ENCODE measurements around the gene AKT1. TPM values are rescaled to one million over a fixed set of nuclear protein-coding genes. Genes with fewer than 3 reads are reported as not detected.
A peak's percentile ranks its signal among the peaks of the same experiment; 100 is the strongest.
"Not testable (repeated sequence)": the region's sequence is repeated elsewhere in the genome, so short reads cannot be mapped to it uniquely, and the experiment has no call there.

AKT1 gene
- polyA plus RNA-seq (2013, experiment 1 of 2; ENCODE audit: insufficient read length): 189 TPM
- polyA plus RNA-seq (2013, experiment 2 of 2; ENCODE audit: insufficient read length): 187 TPM

DNA sequence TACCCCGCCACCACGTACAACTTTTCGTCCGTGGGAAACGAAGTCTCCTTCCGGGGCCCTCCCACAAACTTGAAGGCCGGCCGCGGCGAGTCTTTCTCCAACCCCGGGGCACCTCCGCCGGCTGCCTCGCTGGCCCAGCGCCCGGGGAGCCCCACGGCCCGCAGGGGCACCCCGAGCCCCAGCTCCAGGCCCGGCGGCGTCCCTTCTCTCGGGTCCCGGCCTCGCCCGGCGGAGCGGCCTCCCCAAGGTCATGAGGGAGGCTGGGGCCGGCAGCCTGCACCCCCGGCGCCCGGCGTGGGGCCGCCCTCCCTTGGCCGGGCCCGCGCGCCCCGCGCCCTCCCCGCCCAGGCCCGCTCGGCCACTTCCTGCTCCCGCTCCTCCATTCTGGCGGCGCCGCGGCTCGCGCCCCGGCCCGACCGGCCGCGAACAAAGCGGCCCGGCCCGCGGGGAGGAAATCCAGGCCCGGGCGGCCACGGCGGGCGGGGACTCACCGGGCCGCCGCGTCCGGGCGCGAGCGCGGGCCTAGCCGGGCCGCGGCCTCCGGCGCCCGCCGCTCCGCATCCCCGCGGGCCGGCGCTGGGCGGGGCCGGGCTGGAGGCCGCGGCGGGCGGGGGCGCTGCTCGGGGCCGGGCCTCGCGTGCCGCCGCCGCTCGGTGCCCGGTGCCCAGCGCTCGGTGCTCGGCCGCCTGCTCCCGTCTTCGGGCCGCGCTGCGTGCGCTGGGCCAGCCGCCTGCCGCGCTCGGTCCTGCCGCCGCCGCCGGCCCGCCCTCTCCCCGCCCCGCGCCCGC, at the start of gene AKT1:
AKT1 (minus strand) TSS at position 756 of the 788 bp plus-strand sequence. CDS start 3,105 bp downstream, outside the sequence.
- DNase-seq: no peak

- no peak for DNase-seq
Observed at GRCh38 chr14:104845033-104845666, 49.6 kb upstream of the AKT1 start.

GRCh38 chr14:104844306-104845032, 48.9 kb upstream of the AKT1 start:
- no peak for DNase-seq

- no peak for DNase-seq
Observed at GRCh38 chr14:104843442-104844305, 48.1 kb upstream of the AKT1 start.

GRCh38 chr14:104843006-104843405, 47.5 kb upstream of the AKT1 start:
- no peak for DNase-seq

DNA sequence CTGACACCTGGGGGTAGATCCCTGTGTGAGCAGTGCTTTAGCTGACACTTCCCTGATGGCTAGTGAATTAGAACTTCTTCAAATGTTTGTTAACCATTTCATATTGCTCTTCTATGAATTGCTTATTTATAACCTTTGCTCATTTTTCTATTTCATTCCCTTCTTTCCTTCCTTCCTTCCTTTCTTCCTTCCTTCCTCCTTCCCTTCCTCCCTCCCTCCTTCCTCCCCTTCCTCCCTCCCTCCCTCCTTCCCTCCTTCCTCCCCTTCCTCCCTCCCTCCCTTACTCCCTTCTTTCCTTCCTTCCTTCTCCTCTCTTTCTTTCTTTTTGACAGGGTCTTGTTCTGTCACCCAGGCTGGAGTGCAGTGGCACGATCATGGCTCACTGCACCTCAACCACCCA, 46.2 kb upstream of the AKT1 start:
- DNase-seq: no peak

DNA sequence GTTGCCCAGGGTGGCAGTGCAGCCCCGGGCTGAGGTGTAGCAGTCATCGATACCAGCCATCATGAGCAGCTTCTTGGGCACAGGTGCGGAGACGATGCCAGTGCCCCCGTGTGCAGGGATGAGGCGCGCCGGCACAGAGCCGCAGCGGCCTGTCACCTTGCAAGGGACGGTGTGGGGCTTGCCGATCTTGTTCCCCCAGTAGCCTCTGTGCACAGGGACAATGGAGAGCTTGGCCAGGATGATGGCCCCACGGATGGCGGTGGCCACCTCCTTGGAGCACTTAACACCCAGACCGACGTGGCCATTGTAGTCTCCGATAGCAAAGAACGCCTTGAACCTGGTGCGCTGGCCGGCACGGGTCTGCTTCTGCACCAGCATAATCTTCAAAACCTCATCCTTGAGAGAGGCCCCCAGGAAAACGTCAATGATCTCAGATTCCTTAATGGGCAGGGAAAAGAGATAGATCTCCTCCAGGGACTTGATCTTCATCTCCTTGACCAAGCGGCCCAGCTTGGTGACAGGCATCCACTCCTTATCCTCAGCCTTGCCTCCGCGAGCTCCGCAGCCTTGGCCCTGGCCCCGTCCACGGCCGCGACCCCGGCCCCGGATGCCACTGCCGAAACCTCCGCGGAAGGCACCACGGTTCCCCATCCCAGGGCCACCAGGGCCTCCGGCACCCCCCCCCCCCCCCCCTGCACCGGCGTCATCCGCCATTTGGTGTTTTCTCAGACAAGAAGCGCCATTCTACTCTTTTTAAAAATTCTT, 40.8 kb upstream of the AKT1 start:
- DNase-seq: not testable (repeated sequence)

GRCh38 chr14:104830781-104831180, 35.2 kb upstream of the AKT1 start:
- DNase-seq: no peak

DNA sequence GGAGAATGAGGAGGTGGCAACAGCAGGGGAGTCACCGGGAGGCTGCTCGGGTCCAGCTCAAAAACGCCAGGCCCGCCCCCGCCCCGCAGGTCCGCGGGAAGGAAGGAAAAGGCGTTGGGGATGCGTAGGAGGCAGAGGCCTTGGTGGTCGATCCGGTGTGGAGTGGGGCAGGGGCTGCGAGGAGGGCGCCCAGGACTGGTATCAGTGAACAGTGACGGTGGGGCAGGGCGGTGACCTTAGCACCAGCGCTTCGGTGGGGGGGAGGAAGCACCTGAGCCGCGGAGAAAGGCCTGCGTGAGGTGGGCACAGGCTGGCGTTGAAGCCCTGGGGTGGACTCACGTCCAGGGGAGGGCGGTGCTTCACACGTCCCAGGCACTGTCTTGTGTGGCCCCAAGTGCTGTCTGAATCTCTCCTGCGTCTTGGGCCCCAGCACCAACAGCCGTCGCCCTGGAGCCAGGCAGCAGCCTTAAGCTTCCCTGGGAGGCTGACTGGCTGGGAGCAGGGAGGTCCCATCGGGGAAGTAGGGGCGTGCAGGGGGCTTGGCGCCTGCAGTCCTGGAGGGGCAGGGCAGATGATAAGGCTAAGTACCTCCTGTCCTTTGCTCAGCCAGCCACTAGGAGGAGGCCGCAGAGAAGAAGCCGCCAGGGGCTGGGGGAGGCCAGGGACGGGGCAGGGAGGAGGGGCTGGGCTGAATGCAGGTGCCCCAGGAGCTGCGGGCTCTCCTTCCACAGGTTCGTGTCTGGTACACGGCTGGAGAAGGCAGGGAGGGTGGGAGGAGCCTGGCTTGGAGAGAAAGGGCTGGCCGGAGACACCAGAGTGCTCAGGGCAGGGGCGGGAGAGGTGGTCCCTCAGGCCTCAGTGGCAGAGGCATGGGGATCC, 31.9 kb upstream of the AKT1 start:
- peak; percentile 37 for DNase-seq

DNA sequence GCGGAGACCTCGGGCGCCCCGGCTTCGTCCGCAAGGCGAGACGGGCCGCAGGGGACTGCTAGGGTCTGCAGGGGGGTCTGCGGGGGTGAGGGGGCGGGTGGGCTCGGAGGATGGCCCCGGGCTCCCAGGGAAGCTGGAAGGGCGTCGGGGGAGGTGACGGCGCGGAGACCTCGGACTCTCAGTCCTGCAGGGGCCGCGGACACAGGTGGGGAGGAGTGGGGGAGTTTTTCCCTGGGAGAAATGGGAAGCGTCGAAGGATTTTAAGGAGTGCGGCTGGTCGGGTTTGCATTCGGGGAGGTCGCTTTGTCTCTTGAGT, 31.3 kb upstream of the AKT1 start:
- DNase-seq: no peak

DNA sequence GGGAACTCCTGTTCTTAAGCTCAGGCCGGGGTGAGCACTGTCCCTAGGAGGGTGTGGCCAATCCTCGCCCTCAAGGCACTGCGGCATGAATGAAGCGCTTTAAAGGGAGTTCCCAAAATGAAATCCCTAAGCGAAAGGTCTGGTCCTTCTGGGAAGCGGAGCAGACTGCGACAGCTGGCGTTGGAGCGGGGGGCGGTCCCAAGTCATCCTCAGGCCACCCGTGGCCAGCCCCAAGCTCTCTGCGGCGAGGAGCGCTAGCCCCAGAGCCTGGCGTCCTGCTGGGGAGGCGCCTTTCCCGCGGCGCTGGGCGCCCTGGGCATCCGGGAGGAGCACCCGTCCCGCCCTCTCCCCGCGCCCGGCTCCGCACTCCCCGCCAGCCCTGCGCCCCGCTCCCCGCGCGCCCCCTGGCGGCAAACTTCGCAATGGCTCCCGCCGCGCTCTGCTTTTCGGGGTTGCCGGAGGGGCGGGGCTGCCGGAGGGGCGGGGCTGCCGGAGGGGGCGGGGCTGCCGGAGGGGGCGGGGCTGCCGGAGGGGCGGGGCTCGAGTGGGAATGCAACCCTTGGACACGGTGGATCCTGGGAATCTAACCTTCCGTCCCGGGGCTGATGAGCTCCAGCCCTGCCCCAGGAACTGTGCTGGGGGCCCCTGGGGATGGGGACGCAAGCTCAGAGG, 30.8 kb upstream of the AKT1 start:
- DNase-seq: peak; percentile 78

DNA sequence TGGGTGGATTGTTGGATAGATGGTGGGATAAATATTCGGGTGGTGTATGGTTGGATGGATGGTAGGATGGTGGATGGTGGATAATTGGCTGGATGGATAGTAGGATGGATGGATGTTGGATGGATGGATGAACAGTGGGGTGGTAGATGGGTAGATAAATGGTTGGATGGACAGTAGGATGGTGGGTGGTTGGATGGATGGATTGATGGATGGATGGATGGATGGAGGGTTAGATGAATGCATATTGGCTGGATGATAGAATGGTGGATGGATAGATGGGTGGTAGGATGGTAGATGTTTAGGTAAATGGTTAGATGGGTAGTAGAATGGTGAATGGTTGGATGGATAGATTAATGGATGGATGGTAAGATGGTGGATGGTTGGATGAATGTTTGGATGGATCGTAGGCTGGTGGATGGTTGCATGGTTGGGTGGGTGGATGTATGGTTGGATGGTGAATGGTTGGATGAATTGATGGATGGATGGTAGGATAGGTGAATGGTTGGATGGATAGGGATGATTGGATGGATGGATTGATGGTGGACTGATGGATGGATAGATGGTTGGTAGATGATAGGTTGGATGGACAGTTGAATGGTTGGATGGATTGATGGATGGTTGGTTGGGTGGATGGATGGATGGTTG, 28.9 kb upstream of the AKT1 start:
- no peak for DNase-seq

DNA sequence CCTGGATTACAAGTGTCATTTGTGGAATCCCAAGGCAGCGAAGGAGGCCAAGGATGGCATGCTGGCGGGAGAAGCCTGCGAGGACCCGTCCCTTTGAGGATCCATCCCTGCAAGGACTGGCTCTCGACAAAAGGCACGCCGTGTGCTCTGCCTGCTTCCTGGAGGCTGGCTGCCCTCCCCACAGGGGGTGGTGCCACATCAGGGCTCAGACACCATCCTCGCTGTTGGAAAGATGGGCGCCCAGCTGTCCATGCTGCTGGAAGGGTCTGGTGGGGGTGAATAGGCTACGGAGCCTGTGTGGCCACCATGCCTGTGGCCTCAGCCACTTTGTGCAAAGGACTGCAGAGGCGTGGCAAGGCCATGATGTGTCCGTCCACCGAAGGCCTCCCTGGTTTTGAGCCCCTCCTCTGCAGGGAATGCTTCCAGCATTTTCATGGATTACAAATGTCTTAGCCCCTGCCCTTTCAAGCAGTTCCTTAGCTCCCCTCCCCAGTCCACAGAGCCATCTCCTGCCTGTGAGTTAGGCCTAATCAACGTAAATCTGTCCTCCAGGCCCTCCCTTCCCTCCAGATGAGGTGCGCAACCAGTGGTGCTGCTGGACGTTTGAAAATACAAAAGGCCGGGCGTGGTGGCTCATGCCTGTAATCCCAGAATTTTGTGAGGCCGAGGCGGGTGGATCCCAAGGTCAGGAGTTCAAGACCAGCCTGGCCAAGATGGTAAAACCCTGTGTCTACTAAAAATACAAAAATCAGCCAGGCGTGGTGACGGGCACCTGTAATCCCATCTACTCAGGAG, 27.5 kb upstream of the AKT1 start:
- no peak for DNase-seq

GRCh38 chr14:104821971-104822608, 26.5 kb upstream of the AKT1 start:
- no peak for DNase-seq

GRCh38 chr14:104821229-104821945, 25.8 kb upstream of the AKT1 start:
- no peak for DNase-seq

GRCh38 chr14:104820669-104821228, 25.2 kb upstream of the AKT1 start:
- peak; percentile 71 for DNase-seq

- no peak for DNase-seq
Observed at GRCh38 chr14:104819361-104819781, 23.8 kb upstream of the AKT1 start.
